CMK (cell line): ENCODE data around the gene MRLN.
"Not testable (repeated sequence)": the region's sequence is repeated elsewhere in the genome, so short reads cannot be mapped to it uniquely, and the experiment has no call there.

Source experiments
- DNase-seq: peaks from one replicate; pipeline ENCODE4 v3.0.0-alpha.2; 2010; ENCODE audit warnings: low read depth

Gene MRLN

DNA sequence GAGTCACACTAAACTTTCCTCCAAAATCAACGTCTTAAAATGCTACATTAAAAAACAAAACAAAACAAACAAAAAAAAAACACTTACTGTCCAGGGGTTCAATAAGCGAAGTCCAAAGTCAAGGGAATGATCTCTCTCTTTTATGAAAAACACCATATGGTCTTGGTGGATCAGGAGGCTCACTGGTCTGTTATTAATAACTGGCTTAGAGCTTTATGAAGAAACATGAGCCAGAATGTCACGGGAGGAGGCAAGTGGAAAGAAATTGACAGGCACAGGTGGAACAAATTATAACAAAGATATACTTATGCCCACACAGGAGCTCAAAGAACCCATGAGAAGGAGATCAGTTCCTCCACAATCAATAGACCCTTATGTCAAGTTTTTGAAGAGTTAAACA, at the start of gene MRLN:
Gene MRLN, minus strand, starts transcription at position 189 of the 400 bp plus-strand sequence.
- DNase-seq: no peak

GRCh38 chr10:59801171-59801570, 47.9 kb upstream of the MRLN start:
- no peak for DNase-seq

GRCh38 chr10:59799421-59799820, 46.2 kb upstream of the MRLN start:
- DNase-seq: no peak

DNA sequence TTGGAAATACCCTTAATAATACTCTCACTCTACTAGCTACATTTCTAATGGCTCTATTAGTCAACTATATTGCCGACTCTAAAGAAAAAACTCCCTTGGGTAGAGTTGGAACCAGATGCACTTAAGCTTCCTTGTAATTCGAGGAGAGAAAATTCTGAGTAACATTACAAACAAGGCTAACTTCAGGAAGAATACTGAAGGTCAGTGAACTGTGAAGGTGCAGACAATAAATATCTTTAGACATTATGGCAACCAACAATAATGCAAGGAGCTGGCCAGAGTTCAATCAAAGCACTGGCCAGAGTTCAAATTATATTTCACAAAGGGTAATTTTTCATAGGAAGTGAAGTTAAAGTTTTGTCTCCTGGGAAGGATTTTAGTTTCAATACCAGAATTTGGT, 40.7 kb upstream of the MRLN start:
- no peak for DNase-seq

DNA sequence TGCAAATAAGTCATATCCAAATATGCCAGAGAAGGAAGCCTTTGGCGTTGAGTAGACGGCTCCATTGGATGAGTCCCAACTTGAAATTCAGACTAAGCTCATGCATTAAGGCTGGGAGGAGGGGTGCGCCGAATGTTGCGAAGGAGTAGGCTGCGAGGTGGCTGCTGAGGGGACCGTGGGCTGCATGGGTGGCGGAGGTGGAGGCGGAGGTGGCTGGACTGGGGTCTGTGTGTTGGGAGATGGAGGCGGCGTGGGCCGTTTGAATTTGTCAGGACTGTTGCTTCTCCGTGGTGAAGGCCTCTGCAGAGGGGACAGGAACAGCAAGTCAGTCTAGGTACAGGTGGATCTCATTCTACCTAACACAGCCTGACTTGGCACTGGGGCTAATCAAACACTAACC, 39.6 kb upstream of the MRLN start:
- no peak for DNase-seq

GRCh38 chr10:59791601-59792000, 38.3 kb upstream of the MRLN start:
- DNase-seq: no peak

DNA sequence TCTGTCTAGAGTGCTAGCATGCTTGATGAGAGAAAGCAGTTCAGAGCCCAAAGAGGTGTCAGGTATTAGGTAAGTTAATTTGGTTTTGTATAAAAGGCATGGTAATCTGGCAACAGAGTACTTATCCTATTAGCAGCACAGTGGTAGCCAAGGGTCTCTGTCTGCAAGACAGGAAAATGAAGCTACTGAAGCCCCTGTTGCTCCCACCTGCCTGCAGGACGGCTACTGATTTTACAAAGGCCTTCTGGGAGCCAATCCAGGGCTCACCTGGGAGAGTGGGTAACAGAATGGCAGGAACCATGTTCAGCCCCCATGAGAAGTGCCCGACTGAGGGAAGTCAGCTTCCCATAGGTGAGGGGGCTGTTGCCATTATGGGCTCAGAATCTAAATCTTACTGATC, 36.8 kb upstream of the MRLN start:
- not testable (repeated sequence) for DNase-seq

- DNase-seq: not testable (repeated sequence)
Observed at GRCh38 chr10:59788914-59789313, 35.7 kb upstream of the MRLN start.

GRCh38 chr10:59787032-59787431, 33.8 kb upstream of the MRLN start:
- not testable (repeated sequence) for DNase-seq

DNA sequence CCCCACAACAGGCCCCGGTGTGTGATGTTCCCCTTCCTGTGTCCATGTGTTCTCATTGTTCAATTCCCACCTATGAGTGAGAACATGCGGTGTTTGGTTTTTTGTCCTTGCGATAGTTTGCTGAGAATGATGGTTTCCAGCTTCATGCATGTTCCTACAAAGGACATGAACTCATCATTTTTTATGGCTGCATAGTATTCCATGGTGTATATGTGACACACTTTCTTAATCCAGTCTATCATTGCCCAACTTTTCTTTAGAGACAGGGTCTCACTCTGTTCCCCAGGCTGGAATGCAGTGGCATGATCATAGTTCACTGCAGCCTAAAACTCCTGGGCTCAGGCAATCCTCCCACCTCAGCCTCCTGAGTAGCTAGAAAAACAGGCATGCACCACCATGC, 32.2 kb upstream of the MRLN start:
- not testable (repeated sequence) for DNase-seq

DNA sequence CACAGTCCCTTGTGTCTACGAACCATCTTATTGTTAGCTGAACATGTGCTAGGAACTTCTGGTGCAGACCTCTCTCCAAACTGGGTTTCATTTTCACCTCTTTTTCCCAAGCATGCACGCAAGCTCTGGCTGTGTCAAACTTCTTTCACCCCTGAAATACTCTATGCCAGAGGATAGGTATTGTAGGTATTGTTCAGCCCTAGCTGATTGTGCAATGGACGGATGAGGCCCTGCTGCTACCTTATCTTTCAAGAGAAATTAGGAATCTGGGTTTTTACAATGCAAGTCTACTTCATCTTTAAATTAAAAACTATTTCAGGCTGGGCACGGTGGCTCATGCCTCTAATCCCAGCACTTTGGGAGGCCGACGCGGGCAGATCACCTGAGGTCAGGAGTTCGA, 28.3 kb upstream of the MRLN start:
- no peak for DNase-seq

- no peak for DNase-seq
Observed at GRCh38 chr10:59779756-59780533, 26.7 kb upstream of the MRLN start.

- no peak for DNase-seq
Observed at GRCh38 chr10:59774451-59774850, 21.2 kb upstream of the MRLN start.

GRCh38 chr10:59773088-59773487, 19.8 kb upstream of the MRLN start:
- no peak for DNase-seq

- no peak for DNase-seq
Observed at GRCh38 chr10:59771162-59771807, 18.0 kb upstream of the MRLN start.

- no peak for DNase-seq
Observed at GRCh38 chr10:59770689-59771088, 17.4 kb upstream of the MRLN start.

- no peak for DNase-seq
Observed at GRCh38 chr10:59762505-59762904, 9.2 kb upstream of the MRLN start.

DNA sequence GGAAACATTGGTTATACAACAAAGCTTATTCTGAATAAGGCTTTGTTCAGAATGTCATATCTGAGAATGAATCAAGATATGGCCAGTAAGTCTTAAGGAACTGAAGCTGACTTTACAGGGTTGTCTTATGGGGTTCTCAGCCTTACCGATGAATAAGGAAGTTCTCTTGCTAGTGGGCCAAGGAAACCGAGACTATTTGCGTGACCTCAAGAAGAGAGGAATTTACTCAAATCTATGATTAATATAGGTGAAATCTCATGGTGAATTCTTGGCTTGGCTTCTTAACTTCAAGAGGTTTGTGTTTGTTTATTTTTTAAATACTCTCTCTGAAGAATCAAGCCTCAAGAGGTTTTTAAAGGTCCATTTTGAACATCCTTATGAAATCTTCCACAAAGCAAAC, 4.7 kb upstream of the MRLN start:
- DNase-seq: no peak

DNA sequence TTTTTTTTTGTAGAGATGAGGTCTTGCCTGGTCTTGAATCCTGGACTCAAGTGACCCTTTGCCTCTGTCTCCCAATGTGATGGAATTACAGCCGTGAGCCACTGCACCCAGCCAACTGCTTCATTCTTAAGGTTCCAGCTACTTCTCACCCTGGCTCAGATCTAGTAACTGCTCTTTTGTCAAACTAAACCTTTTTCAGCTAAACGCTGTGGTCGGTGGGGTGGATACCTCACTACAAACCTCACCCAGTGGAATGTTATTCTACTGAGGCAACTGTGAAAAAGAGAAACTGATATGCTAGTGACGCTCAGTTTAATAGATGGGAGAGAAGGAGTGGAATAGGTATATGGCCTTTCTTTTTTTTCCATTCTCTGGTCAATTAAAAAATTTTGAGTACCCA, 1.7 kb upstream of the MRLN start:
- no peak for DNase-seq

GRCh38 chr10:59752278-59752940, 846 bp downstream of the MRLN start:
- no peak for DNase-seq

- DNase-seq: no peak
Observed at GRCh38 chr10:59750155-59750945, 2.9 kb downstream of the MRLN start.

- no peak for DNase-seq
Observed at GRCh38 chr10:59748834-59749233, 4.4 kb downstream of the MRLN start.
